Measurements from ENCODE around the gene OPTN.
"Not testable (repeated sequence)": the region's sequence is repeated elsewhere in the genome, so short reads cannot be mapped to it uniquely, and the experiment has no call there.

The OPTN gene

GRCh38 chr10:13099666-13100348, at the start of gene OPTN:
TSS of gene OPTN (plus strand) at chr10:13100163. CDS start at chr10:13109123, 8,960 bp downstream.
- peak; percentile 69 for DNase-seq

GRCh38 chr10:13051126-13051694, 48.8 kb upstream of the OPTN start:
- DNase-seq: no peak

DNA sequence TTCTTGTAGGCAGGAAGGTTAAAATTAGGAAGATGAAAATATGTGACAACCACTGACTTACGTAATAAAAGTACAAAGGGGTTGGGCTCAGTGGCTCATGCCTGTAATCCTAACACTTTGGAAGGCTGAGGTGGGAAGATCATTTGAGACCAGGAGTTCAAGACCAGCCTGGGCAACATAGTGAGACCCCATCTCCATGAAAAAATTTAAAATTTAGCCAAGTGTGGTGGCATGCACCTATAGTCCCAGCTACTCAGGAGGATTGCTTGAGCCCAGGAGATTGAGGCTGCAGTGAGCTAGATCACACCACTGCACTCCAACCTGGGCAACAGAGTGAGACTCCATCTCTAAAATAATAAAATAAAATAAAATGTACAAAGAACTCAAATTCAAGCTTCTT, 46.8 kb upstream of the OPTN start:
- not testable (repeated sequence) for DNase-seq

GRCh38 chr10:13053794-13054462, 46.0 kb upstream of the OPTN start:
- DNase-seq: no peak

DNA sequence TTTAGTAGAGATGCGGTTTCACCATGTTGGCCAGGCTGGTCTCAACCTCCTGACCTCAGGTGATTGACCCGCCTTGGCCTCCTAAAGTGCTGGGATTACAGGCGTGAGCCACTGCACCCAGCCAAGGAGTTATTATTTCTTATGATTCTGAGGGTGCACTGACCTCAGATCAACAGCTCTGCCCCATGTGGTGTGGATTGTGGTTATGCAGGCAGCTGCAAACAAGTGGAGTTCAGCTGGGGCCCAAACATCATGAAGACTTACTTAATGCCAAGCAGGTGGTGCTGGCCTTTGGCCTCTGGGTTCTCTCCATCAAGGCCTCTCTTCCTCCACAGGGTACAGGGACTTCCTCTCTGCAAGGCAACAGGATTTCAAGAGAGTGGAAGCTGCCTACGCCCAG, 45.1 kb upstream of the OPTN start:
- DNase-seq: no peak

GRCh38 chr10:13056456-13057077, 43.4 kb upstream of the OPTN start:
- DNase-seq: no peak

- no peak for DNase-seq
These were observed 37.2 kb upstream of the OPTN start for GRCh38 chr10:13062803-13063202.

DNA sequence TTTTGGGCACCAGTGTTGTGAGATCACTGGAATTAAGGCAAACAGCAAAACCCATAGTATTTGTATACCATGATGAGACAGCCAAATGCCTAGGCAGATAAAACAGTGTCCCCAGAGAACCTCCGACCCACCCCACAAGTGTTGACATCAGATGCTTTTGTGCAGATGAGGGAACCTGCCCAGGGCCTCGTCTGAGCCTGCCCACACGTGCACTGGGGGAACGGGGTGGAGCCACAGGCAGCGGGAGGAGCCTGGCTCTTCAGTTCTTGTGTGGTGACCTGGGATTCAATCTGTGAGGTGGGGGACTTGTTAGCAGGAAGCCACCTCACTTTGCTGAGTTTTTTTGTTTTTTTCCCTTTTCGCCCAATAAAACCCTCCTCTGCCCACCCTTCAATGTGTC, 33.4 kb upstream of the OPTN start:
- DNase-seq: no peak

DNA sequence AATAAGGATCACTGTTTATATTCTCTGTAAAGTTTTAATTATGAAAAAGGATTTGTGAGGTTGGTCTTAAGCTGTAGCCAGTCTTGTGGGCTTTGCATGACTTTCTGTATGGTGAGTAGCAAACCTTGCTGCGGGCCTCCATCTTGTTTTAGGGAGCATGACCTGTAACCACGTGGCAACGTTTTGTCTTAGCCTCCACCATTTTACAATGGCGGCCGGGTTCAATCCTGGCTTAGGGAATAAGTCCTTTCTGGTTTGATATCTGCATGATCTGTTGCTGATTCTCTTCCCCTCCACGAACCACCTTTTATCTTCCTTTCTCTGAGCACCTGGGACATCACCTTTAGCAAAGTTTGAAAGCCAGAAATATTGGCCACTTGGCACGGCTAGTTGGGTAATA, 32.5 kb upstream of the OPTN start:
- DNase-seq: no peak

GRCh38 chr10:13068071-13068470, 31.9 kb upstream of the OPTN start:
- DNase-seq: no peak

GRCh38 chr10:13068484-13068883, 31.5 kb upstream of the OPTN start:
- DNase-seq: no peak

GRCh38 chr10:13072339-13072738, 27.6 kb upstream of the OPTN start:
- DNase-seq: no peak

DNA sequence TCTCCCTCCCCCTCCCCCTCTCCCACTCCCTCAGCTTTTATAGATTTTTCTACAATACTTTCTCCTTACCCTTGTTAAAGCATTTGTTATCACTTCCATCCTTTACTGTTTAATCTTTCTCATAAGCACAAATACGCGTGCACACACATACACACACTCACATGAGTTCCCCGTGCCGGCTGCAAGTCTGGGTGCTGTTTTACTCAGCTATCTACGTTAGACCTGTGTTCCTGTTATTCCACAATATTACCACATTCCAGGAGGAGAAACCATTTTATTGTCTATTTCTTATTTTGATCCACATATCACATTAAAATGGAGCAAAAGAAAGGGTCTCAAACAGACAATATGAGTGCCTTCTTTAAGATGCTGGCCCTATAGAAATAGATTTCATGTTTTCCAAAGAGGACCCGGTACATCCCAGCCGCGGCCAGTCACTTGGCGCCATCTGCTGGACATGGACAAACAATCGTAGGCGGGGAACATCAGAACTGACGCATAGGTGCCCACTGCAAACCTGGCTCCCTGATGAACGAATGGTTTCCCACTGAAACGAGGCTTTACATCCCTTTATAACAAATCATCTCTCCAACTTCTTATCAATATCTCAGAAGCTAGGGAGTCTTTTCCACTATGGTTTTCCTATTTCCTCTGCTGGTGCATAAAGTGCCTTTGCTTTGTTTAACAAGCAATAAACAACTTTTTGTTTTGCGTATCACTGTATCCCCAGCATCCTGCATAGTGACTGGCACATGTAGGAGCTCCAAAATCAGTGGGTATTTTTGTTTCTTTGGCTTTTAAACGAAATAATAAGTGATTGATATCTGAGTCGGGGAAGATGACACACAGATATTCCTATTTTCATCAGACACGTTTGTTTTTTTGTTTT, 25.2 kb upstream of the OPTN start:
- DNase-seq: peak; percentile 22

- DNase-seq: no peak
These were observed 20.8 kb upstream of the OPTN start for GRCh38 chr10:13078912-13079775.

DNA sequence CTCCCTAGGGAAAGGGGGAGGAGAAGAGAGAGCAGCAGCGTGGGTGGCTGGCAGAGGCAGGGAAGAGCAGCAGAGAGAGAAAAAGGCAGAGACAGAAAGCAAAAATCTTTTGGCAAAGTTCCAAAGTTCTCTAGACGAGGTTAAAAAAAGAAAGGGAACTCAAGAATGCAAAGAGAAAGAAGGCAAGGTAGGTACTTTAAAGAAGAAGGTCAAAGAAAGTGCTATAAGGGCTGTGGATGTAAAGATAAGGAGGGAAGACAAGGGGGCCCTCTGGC, 20.2 kb upstream of the OPTN start:
- no peak for DNase-seq

GRCh38 chr10:13080643-13081042, 19.3 kb upstream of the OPTN start:
- no peak for DNase-seq

GRCh38 chr10:13083700-13084099, 16.3 kb upstream of the OPTN start:
- DNase-seq: not testable (repeated sequence)

DNA sequence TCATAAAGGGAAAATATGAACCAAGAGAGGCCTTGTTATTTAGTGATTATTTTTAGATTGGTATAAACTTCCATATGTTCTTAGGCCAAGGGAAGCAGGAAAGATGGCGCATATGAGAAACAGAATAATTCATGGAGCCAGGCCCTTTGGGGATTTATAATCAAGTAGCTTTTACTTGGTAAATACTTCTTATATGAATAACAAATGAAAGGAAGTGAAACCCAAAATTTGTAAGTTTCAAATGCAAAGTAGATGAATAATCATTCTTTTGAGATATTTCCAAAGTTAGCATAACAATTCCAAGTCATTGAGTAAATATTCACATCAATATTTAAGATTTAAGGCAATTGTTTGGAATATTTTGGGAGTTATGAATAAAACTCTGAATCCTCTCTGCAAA, 13.9 kb upstream of the OPTN start:
- no peak for DNase-seq

GRCh38 chr10:13087601-13087985, 12.4 kb upstream of the OPTN start:
- no peak for DNase-seq

- DNase-seq: no peak
These were observed 11.9 kb upstream of the OPTN start for GRCh38 chr10:13087986-13088618.

- no peak for DNase-seq
These were observed 10.6 kb upstream of the OPTN start for GRCh38 chr10:13089345-13089744.

- no peak for DNase-seq
These were observed 9.7 kb upstream of the OPTN start for GRCh38 chr10:13090289-13090688.

Data from activated gamma-delta T cell treated with Interleukin-2 at 50 U/mL for 16 hours (primary cell).